Regular cardiac myocyte (primary cell): ENCODE measurements around the gene BICD2. TPM values are rescaled to one million over a fixed set of nuclear protein-coding genes. Genes with fewer than 3 reads are reported as not detected.

ENCODE experiments used
- total RNA-seq: library from RNA; depleted of rRNA; stranded (reverse); fragments of >200 nt; gene quantifications from 2 replicates; pipeline ENCODE4 v1.2.3, GENCODE V29; 2014

BICD2 gene
- total RNA-seq = 52.7 and 65.0 TPM in 2 replicates

GRCh38 chr9:92764381-92764987, at the start of gene BICD2:
Gene BICD2 (minus strand): TSS chr9:92764833. CDS start chr9:92764744, 89 bp downstream.

GRCh38 chr9:92669890-92670708, 94.5 kb downstream of the BICD2 start, which contains the start of gene IPPK:
Gene IPPK (minus strand): TSS chr9:92670131. CDS start chr9:92669988, 143 bp downstream.

Other genes starting within 250 kb of the BICD2 start
- gene ECM2, start 228.8 kb downstream of the BICD2 start, total RNA-seq = 2.7 and 22.6 TPM in 2 replicates
- 25.7 and 30.1 TPM in 2 replicates for gene IPPK, start 94.7 kb downstream of the BICD2 start, total RNA-seq
- 11.3 and 17.5 TPM in 2 replicates for gene ZNF484, start 113.2 kb upstream of the BICD2 start, total RNA-seq
- gene FGD3, start 182.7 kb upstream of the BICD2 start, total RNA-seq = not detected in 2 replicates